K562 (cell line): Measurements from ENCODE around the gene NMNAT3. TPM values are rescaled to one million over a fixed set of nuclear protein-coding genes. Genes with fewer than 3 reads are reported as not detected.

Source experiments
- ATAC-seq: fragments of 200-7000 bp; cut with Tn5 transposase; 3 replicates; pipeline ENCODE4 v1.9.1; 2020; ENCODE audit warnings: moderate library complexity
- BruUV-seq: library from RNA; stranded (reverse); fragments of 400-500 nt; replicated peaks from 2 replicates; lab custom pipeline; 2021; lab: Mats Ljungman, UMichigan
- CTCF ChIA-PET: fragments of 300-600 bp; formaldehyde crosslinking; extraction: SDS; loops from one replicate; lab custom pipeline; 2021; ENCODE audit warnings: low intra/inter-chr PET ratio; lab: Yijun Ruan, JAX
- POLR2A ChIA-PET: fragments of 300-600, 350-650 bp; sonication (Branson Sonifier 250); formaldehyde crosslinking; extraction: SDS; loops from one replicate; lab custom pipeline; 2021; ENCODE audit warnings: antibody characterized with exemption, inconsistent platforms; lab: Yijun Ruan, JAX
- DNase-seq, 4 experiments: peaks; one replicate each; pipeline versions ENCODE4 v3.0.0 to v3.0.0-alpha.2; 2011 to 2018; ENCODE audit warnings: low spot score in 3 of 4, mixed read lengths in 3 of 4; ENCODE audit errors: extremely low read depth in 1 of 4
- FAIRE-seq: peaks from 2 replicates; lab custom pipeline; 2011; peaks lifted over from hg19 to GRCh38; lab: Jason Lieb, UNC
- H2AFZ ChIP-seq: 2 replicates; pipeline ENCODE4 v1.6.0; 2011; ENCODE audit warnings: low read depth, low read length, control low read depth, inconsistent platforms
- H3K27ac ChIP-seq: fragments of 200-600 bp; 3 replicates; pipeline ENCODE4 v1.8.0; 2011; ENCODE audit warnings: low read depth, mild to moderate bottlenecking, control low read depth, inconsistent platforms, low read length, moderate library complexity, mixed read lengths; ENCODE audit errors: extremely low read depth
- H3K27me3 ChIP-seq, 2 experiments: fragments of 300-600 bp in 1 of 2; 2 replicates in 1 of 2; 3 replicates in 1 of 2; pipeline versions ENCODE4 v1.6.0 to v1.8.0; 2011; ENCODE audit warnings: inconsistent platforms in 2 of 2, low read length in 2 of 2, mild to moderate bottlenecking in 1 of 2, mixed read lengths in 1 of 2, moderate library complexity in 1 of 2; ENCODE audit not compliant: control insufficient read depth in 2 of 2, insufficient read depth in 2 of 2
- H3K36me3 ChIP-seq: fragments of 300-600 bp; 3 replicates; pipeline ENCODE4 v1.8.0; 2011; ENCODE audit warnings: mild to moderate bottlenecking, low read length, inconsistent platforms; ENCODE audit not compliant: control insufficient read depth, insufficient read depth
- H3K4me1 ChIP-seq, 2 experiments: fragments of 200-600 bp in 1 of 2; replicated peaks in 1 of 2; 2 replicates in 1 of 2; 3 replicates in 1 of 2; pipeline versions ENCODE4 v1.5.1 to v1.8.0; 2011; ENCODE audit warnings: inconsistent platforms in 2 of 2, low read length in 2 of 2, mild to moderate bottlenecking in 1 of 2, mixed read lengths in 1 of 2, moderate library complexity in 1 of 2; ENCODE audit not compliant: control insufficient read depth in 2 of 2, insufficient read depth in 2 of 2
- H3K4me2 ChIP-seq: 2 replicates; pipeline ENCODE4 v1.6.1; 2011; ENCODE audit warnings: low read length, control low read depth, inconsistent platforms, mixed read lengths; ENCODE audit not compliant: insufficient read depth
- H3K4me3 ChIP-seq: fragments of 200-600 bp; sonication (generic), shearing (Covaris generic); 2 replicates; pipeline ENCODE4 v1.5.1; 2016; ENCODE audit warnings: control low read depth, inconsistent platforms
- H3K79me2 ChIP-seq: fragments of 200-600 bp; 3 replicates; pipeline ENCODE4 v1.8.0; 2011; ENCODE audit warnings: low read length, inconsistent platforms; ENCODE audit not compliant: control insufficient read depth, insufficient read depth
- H3K9ac ChIP-seq, 2 experiments: 2 replicates each; pipeline versions ENCODE4 v1.6.0 to v1.6.1; 2011; ENCODE audit warnings: low read depth in 2 of 2, low read length in 2 of 2, control low read depth in 1 of 2, inconsistent platforms in 1 of 2, mild to moderate bottlenecking in 1 of 2, mixed read lengths in 1 of 2; ENCODE audit not compliant: insufficient read depth in 1 of 2
- H3K9me1 ChIP-seq: one replicate; pipeline ENCODE4 v1.6.0; 2011; ENCODE audit warnings: inconsistent platforms, mild to moderate bottlenecking, low read length, moderate library complexity; ENCODE audit not compliant: control insufficient read depth, insufficient read depth
- H3K9me3 ChIP-seq: replicated peaks from 2 replicates; pipeline ENCODE4 v1.5.1; 2011; ENCODE audit warnings: low read depth, low read length, inconsistent platforms; ENCODE audit not compliant: control insufficient read depth, insufficient read depth
- H4K20me1 ChIP-seq: replicated peaks from 2 replicates; pipeline ENCODE4 v1.6.1; 2011; ENCODE audit warnings: low read length, inconsistent platforms, mixed read lengths; ENCODE audit not compliant: control insufficient read depth, insufficient read depth
- BRD9 ChIP-seq: fragments of 450-650 bp; IDR thresholded peaks from 2 replicates; pipeline ENCODE4 v1.6.1; 2018; ENCODE audit warnings: low read depth; ENCODE audit not compliant: partially characterized antibody
- DIDO1 ChIP-seq: fragments of 450-650 bp; IDR thresholded peaks from 2 replicates; pipeline ENCODE4 v1.6.1; 2016; ENCODE audit warnings: low read depth, missing biosample characterization, missing genetic modification characterization
- EP300 ChIP-seq: IDR thresholded peaks from 2 replicates; pipeline ENCODE4 v1.6.1; 2012; ENCODE audit warnings: low read length, improper control_type of control experiment
- ETV6 ChIP-seq, 3 experiments: fragments of 150-350 bp in 1 of 3; sonication (generic) in 1 of 3; formaldehyde crosslinking in 1 of 3; IDR thresholded peaks; 2 replicates each; pipeline versions ENCODE4 v1.6.1 to v1.8.0; 2014 to 2022; ENCODE audit warnings: borderline replicate concordance in 2 of 3, low read depth in 2 of 3, antibody characterized with exemption in 1 of 3, low read length in 1 of 3, mild to moderate bottlenecking in 1 of 3, missing genetic modification reagents in 1 of 3
- GTF2F1 ChIP-seq: IDR thresholded peaks from 2 replicates; pipeline ENCODE4 v1.6.1; 2011; ENCODE audit warnings: low read depth, low read length, improper control_type of control experiment
- HDAC8 ChIP-seq: fragments of 450-650 bp; IDR thresholded peaks from 2 replicates; pipeline ENCODE4 v1.6.1; 2016; ENCODE audit warnings: mild to moderate bottlenecking, missing genetic modification characterization, moderate library complexity, missing compliant biosample characterization
- PHB ChIP-seq: fragments of 250-450 bp; sonication (Bioruptor Pico); IDR thresholded peaks from 2 replicates; pipeline ENCODE4 v1.5.0; 2021
- POLR2AphosphoS2 ChIP-seq: IDR thresholded peaks from 2 replicates; pipeline ENCODE4 v1.6.1; 2012; ENCODE audit warnings: low read length, improper control_type of control experiment
- POLR2H ChIP-seq: IDR thresholded peaks from 2 replicates; pipeline ENCODE4 v1.6.1; 2016; ENCODE audit warnings: missing genetic modification characterization, low read depth, mild to moderate bottlenecking, control low read depth, missing compliant biosample characterization, moderate library complexity
- RAD21 ChIP-seq, 2 experiments: fragments of 250-450 bp in 1 of 2; fragments of 450-650 bp in 1 of 2; sonication (Bioruptor Pico) in 1 of 2; formaldehyde crosslinking in 1 of 2; IDR thresholded peaks in 1 of 2; conservative IDR thresholded peaks in 1 of 2; 2 replicates each; pipeline versions ENCODE4 v1.4.0 to v1.8.0; 2020 to 2022; ENCODE audit warnings: mild to moderate bottlenecking in 2 of 2, moderate library complexity in 1 of 2
- SMAD3 ChIP-seq: fragments of 450-650 bp; formaldehyde crosslinking; conservative IDR thresholded peaks from 2 replicates; pipeline ENCODE4 v1.4.0; 2020; ENCODE audit warnings: mild to moderate bottlenecking
- TAF1 ChIP-seq: IDR thresholded peaks from 2 replicates; pipeline ENCODE4 v1.6.1; 2011; ENCODE audit warnings: mild to moderate bottlenecking, low read length, moderate library complexity; ENCODE audit not compliant: insufficient read depth, control insufficient read depth, severe bottlenecking; ENCODE audit errors: extremely low read depth
- TFAM ChIP-seq: fragments of 250-450 bp; sonication (Bioruptor Pico); conservative IDR thresholded peaks from 2 replicates; pipeline ENCODE4 v1.5.0; 2021; ENCODE audit warnings: mild to moderate bottlenecking, moderate library complexity
- ZNF23 ChIP-seq: fragments of 250-450 bp; sonication (Bioruptor Pico); IDR thresholded peaks from 2 replicates; pipeline ENCODE4 v1.4.0; 2020; ENCODE audit warnings: mild to moderate bottlenecking
- ZNF584 ChIP-seq: fragments of 200-800 bp; sonication (Bioruptor generic); IDR thresholded peaks from 2 replicates; pipeline ENCODE4 v1.6.1; 2016; ENCODE audit warnings: low read depth, mild to moderate bottlenecking, missing genetic modification characterization, missing compliant biosample characterization
- ZZZ3 ChIP-seq: fragments of 450-650 bp; IDR thresholded peaks from 2 replicates; pipeline ENCODE4 v1.6.1; 2016; ENCODE audit warnings: antibody characterized with exemption, mild to moderate bottlenecking, moderate library complexity
- WGBS: fragments of 100-300 bp; shearing (Covaris generic); methylation state at CpG from one replicate; pipeline ENCODE4 v1.1.6; 2016; ENCODE audit warnings: low coverage, mixed read lengths; ENCODE audit not compliant: insufficient coverage; ENCODE audit errors: missing lambda C conversion rate; 5-methylcytosine and 5-hydroxymethylcytosine counted together
- in situ Hi-C: fragments of 300-500 bp; cut with MboI; formaldehyde crosslinking; loops from 4 replicates; pipeline ENCODE4 v1.15.0; 2018; ENCODE audit warnings: inconsistent platforms, mixed read lengths
- intact Hi-C: fragments of 100-400 bp; cut with micrococcal nuclease; formaldehyde crosslinking; loops from 2 replicates; pipeline ENCODE4 v1.14.2; 2022
- polyA plus RNA-seq, 8 experiments: library from polyadenylated mRNA; depleted of rRNA in 4 of 8; stranded (reverse) in 5 of 8; unstranded in 3 of 8; fragments of >200 nt; fragmentation: Nextera tagmentation in 2 of 8; fragmentation: Illumina TruSeq in 1 of 8; extraction: Ambion mirVana in 2 of 8; extraction: Trizol in 1 of 8; gene quantifications; 2 replicates each; pipeline versions ENCODE4 v1.2.1 to v1.2.3, GENCODE V29; 2011 to 2014; ENCODE audit warnings: inconsistent platforms in 1 of 8, missing spikeins in 1 of 8
- total RNA-seq, 7 experiments: library from RNA; depleted of rRNA in 6 of 7; stranded (reverse); fragments of >200 nt in 6 of 7; fragmentation: Illumina TruSeq in 2 of 7; extraction: Trizol in 2 of 7; gene quantifications; 2 replicates each; pipeline versions ENCODE4 v1.2.1 to v1.2.3, GENCODE V29; 2011 to 2021; ENCODE audit warnings: low replicate concordance in 1 of 7
- TF ChIP-seq, protein P1 (sequence below): sonication (generic); formaldehyde crosslinking; IDR thresholded peaks from 2 replicates; pipeline ENCODE4 v1.8.0; 2022; ENCODE audit warnings: mild to moderate bottlenecking, low read depth, missing genetic modification reagents

NMNAT3 gene
- total and polyA plus RNA-seq, 9 of the 15 experiments (the other 6 are each of a cell fraction or from before 2014, with no cell fraction given), result 2.3 to 12.5 (median 6.6) TPM

DNA sequence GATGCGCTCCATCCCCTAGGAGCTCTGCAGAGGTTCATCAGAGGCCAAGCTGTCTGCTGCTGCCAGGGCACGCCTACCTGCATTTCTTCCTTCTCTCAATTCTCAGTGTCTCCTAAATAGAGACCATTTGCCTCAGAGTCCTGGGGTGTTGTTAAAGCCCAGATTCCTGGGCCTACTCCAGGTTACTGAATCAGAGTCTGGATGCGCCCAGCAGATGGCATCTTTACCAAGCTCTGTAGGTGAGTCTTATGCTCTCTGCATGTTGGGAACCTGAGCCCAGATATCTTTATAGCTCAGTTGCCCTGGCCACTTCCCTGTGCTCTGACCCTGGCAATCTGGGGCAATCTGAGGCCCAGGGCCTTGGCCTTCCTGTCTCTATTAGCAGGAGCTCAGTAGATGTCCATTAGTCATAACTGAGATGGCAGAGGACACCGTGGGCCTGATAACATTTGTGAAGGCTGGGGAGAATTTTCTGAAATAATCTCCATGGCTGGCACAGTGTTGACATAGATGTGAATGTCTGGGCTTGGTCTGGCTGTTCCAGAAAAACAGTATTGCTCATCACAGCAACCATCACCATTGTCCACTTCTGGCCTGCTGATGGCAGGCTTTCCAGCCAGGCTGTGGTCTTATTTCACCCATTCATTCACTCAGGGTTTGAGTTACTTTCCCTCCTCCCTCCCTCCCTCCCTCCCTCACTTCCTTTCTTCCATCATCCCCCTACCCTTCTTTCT, 125.0 kb downstream of the NMNAT3 start:
- POLR2A ChIA-PET, result interaction anchor here (0.6 kb wide), 1 partner anchor 10 kb away, joined by 3 read pairs; no protein-coding TSS in a partner anchor
- in situ Hi-C loops, result no loop called here
- H4K20me1 ChIP-seq, result 0 out of 2 replicates have a peak, but pooled peaks cover 3% of the 10 kb centered on the region
- no peaks in the 10 kb centered on the region for H3K9me1 ChIP-seq
- 0% methylated on average over 4 of the region's 4 CpGs for WGBS
- H3K4me1 ChIP-seq, result no peaks in the 10 kb centered on the region
- H3K4me2 ChIP-seq, result no peak overlapping the region
- intact Hi-C loops, result no loop called here
- H3K79me2 ChIP-seq, result no peaks in the 10 kb centered on the region
- no peak overlapping the region for H3K9ac ChIP-seq
- no peak for DNase-seq
- no TSS peak for BruUV-seq
- no peaks in the 10 kb centered on the region for H3K36me3 ChIP-seq
- FAIRE-seq, result no peak
- no peak overlapping the region for H3K27ac ChIP-seq
- H3K4me3 ChIP-seq, result no peak overlapping the region
- H3K9me3 ChIP-seq, result no peaks in the 10 kb centered on the region
- CTCF ChIA-PET, result interaction anchor here (0.5 kb wide), 1 partner anchor 496 kb away, joined by 3 read pairs; no protein-coding TSS in a partner anchor
- no peak for ATAC-seq
- no peak overlapping the region for H2AFZ ChIP-seq
- TF ChIP-seq GTF2F1 (no peak), ETV6 (IDR thresholded peaks at IDR 0.05; ENCODE audit: borderline replicate concordance in 1 of 2, low read depth in 2 of 2, low read length in 1 of 2) (no peak), ETV6 (CRISPR knock-in tag; IDR thresholded peaks at IDR 0.05; ENCODE audit: borderline replicate concordance) (no peak), DIDO1 (tag) (no peak), ZNF584 (no peak), ZNF23 (CRISPR knock-in tag) (no peak), SMAD3 (no peak), TAF1 (no peak), BRD9 (no peak), ZZZ3 (no peak), TFAM (CRISPR knock-in tag) (no peak), RAD21 (CRISPR knock-in tag; conservative IDR thresholded peaks at IDR 0.05 in 1 of 2, IDR thresholded peaks at IDR 0.05 in 1 of 2) (no peak), HDAC8 (tag) (no peak), POLR2AphosphoS2 (no peak), EP300 (no peak), PHB (no peak), POLR2H (tag) (no peak)
- TF ChIP-seq, protein P1, sequence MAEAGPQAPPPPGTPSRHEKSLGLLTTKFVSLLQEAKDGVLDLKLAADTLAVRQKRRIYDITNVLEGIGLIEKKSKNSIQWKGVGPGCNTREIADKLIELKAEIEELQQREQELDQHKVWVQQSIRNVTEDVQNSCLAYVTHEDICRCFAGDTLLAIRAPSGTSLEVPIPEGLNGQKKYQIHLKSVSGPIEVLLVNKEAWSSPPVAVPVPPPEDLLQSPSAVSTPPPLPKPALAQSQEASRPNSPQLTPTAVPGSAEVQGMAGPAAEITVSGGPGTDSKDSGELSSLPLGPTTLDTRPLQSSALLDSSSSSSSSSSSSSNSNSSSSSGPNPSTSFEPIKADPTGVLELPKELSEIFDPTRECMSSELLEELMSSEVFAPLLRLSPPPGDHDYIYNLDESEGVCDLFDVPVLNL, result no peak
- peaks cover 0 to 8% of the 10 kb centered on the region in 2 experiments; a peak in 2 of 5 replicates for H3K27me3 ChIP-seq
